ENCODE results near the gene KCNQ1OT1.

The KCNQ1OT1 gene

DNA sequence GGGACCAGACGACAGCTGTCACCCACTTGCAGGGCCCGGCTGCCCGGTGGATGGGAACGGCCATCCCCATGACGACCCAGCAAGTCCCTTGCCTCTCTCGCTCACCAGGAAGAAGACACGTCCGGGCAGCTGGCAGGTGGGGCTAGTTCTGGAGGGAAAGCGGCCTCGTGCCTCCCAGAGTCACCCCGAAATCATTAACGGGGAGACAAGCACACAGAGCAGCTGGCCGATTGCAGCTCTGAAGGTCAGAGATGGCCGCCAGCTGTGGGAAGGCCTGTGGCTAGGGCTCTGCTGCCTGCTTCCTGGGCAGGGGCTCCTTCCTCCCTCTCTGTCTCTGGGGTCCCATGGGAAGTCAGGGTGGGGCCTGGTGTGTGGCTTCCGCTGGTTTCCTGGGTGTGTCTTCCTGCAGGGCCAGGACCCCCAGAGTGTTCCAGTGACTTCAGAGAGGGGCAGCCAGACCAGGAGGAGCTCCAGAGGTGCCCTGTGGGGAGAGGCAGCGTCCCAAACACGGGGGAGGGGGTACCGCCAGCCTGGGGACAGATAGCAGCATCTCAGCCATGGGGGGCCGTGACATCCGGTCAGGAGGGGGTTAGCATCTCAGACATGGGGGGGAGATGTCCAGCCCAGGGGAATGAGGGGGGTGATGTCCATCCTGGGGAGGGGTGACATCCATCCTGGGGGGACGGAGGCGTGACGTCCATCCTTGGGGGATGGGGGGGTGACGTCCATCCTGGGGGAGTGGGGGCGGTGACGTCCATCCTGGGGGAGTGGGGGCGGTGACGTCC, 140.1 kb downstream of the KCNQ1OT1 start:
- no peak for DNase-seq (ENCODE audit: low read depth in 2 of 2, low spot score in 1 of 2)

DNA sequence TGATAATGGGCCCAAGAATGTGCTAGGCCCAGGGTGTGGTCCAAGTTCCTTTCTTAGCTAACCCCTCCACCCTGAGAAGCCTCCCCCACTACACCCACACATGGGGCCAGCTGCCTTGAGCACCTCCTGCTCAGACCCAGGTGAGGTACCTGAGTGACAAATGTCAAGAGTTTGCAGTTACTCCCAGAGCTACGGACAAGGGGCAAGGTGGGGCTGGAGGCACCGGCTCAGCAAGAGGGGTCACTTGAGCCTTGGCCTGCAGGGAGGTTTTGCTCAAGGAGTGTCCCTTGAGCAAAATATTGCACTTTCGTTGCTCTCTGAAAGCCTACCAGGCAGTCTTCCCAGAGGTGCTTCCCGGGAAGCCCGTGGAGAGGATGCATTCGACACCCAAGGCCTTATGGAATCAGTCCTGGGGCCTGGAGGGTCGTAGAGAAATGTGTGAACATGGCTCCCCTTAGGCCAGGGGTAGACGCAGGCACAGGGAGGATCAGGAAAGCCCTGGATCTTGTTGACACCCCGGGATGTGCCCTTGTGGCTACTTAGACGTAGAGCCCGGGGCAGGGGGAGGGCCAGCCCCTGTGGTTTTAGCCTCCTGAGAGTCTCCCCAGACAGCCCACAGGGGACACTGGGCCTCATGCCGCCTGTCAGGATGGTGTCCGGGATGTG, 140.8 kb downstream of the KCNQ1OT1 start:
- no peak for DNase-seq (ENCODE audit: low read depth in 2 of 2, low spot score in 1 of 2)

DNA sequence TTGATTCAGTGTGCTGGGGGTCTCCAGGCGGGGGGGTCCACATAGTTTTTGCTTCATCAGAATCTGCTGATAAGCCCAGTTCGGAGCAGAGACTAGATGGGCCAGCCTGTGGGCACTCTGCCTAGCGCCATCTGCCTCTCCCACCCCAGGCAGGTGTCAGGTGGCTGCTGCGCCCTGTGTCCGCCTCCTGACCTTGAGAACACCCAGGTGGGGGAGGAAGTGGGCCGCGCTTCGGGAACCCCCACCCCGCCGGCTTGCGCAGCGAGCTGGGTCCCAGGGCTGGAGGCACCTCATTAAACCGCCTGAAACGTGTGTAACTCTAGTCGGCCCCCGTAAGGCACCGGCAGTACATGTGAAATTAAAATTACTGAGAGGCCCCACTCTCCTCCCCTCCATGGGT, 141.4 kb downstream of the KCNQ1OT1 start:
- no peak for DNase-seq (ENCODE audit: low read depth in 2 of 2, low spot score in 1 of 2)
